Ramos (cell line): Measurements from ENCODE around the gene GPR15LG.

Experiments used
- in situ Hi-C: fragments of 300-500 bp; cut with MboI; formaldehyde crosslinking; loops from one replicate; pipeline ENCODE4 v1.14.3; 2022; ENCODE audit warnings: low sequenced_read_pairs; ENCODE audit not compliant: unreplicated experiment

Gene GPR15LG

GRCh38 chr10:84190621-84191020, 17.0 kb downstream of the GPR15LG start:
- in situ Hi-C loops = no loop called here

GRCh38 chr10:84191106-84191505, 17.5 kb downstream of the GPR15LG start:
- in situ Hi-C loops = no loop called here

DNA sequence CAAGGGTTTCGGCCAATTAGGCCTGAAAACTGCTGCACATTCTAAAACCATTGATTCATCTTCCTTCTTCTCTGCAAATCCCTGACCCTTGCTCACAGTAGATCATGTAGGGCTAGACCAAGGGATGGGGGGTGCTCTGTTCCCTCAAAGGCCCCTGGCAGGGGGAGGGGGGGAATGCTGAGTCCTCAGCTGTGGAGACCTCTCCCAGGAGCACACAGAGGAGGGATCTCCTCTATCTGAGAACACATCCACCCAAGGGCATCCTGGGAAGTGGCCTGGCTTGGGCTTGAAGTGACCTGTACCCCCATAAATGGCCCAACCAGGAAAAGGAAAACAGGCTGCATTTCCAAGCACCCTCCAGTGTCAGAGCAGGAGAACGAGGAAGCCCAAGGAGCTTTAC, 19.7 kb downstream of the GPR15LG start:
- in situ Hi-C loops = no loop called here

DNA sequence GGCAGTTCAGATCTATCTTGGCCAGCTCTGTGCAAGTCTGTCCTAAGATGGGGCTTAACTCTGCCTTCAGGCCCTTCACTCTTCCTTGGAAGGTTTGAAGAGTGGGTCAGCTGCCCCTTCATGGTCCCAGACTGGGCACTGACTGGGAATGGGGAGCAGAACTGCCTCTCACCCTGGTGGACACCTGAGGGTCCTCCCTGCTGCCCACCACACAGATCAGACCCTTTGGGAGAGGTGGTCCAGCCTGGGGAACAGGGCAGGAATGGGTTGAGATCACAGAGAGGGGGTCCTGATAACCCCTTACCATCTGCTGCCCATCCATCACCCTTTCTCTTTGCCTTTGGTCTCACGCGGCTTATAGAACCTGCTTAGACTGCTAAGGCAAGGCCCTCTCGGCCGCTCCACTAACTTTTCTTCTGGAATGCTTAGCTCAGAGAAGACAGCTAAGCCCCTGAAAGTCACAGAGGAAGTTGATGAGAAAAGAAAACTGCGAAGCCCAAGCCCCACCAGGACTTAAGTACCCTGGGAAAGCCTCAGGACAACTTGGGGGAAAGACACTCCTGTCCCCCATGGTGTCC, 20.3 kb downstream of the GPR15LG start:
- in situ Hi-C loops = no loop called here

GRCh38 chr10:84194424-84195043, 20.9 kb downstream of the GPR15LG start, which contains the start of gene CDHR1:
Gene CDHR1, plus strand, starts transcription at chr10:84194537. Its CDS starts 224 bp downstream, at chr10:84194761.
- in situ Hi-C loops = no loop called here

DNA sequence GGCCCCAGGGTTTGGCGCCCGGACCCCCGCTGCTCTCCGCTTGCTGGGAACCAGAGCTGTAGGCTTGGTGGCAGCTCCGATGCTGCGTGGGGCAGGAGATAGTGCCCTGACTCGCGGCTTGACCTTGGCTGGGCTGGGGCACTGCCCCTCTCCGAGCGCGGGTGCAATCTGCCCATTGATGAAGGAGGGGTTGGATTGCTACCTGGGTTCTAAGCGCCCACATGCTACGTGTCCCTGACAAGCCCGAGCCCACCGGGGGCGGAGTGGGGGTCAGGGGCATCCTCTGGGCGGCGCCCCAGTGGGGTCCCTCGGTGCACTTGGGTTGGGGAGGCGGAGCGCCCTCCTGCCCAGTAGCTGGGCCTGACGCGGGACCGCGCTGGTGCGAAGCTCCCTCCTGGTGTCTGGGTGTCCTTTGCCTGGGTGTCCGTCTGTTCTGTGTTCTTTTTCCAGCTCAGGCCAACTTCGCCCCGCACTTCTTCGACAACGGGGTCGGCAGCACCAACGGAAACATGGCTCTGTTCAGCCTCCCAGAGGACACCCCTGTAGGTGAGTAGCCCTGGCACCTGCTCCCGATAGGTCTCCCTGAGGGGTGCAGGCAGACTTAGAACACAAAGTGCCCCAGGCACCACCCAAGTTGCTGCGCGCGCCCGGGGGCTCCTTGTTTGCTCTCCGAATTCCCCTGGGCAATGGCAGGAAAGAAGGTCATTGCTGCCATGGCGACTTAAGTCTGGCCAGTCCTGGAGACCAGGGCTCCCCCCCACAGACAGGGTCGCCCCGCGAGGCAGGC, 21.6 kb downstream of the GPR15LG start:
- in situ Hi-C loops = no loop called here

DNA sequence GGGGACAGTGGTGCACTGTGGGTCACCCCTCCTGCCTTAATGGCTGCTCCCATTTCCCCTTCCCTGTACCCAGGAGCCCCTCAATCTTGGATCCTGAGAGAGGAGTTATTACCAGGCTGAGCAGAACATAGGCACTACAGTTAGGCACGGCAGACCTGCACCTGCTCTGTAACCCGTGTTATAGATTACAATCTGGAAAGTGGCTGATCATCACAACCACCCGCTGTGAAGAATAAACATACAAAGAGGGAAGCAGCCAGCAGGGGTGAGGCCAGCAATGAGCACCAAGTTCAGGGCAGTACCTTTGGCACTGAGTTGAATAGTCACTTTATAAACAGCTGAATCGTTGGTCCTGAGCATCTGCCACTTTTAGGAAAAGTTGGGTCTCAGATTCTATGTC, 22.5 kb downstream of the GPR15LG start:
- in situ Hi-C loops = no loop called here

- in situ Hi-C loops = no loop called here
These were observed 23.3 kb downstream of the GPR15LG start for GRCh38 chr10:84196941-84197340.

- in situ Hi-C loops = no loop called here
These were observed 24.0 kb downstream of the GPR15LG start for GRCh38 chr10:84197643-84198042.

DNA sequence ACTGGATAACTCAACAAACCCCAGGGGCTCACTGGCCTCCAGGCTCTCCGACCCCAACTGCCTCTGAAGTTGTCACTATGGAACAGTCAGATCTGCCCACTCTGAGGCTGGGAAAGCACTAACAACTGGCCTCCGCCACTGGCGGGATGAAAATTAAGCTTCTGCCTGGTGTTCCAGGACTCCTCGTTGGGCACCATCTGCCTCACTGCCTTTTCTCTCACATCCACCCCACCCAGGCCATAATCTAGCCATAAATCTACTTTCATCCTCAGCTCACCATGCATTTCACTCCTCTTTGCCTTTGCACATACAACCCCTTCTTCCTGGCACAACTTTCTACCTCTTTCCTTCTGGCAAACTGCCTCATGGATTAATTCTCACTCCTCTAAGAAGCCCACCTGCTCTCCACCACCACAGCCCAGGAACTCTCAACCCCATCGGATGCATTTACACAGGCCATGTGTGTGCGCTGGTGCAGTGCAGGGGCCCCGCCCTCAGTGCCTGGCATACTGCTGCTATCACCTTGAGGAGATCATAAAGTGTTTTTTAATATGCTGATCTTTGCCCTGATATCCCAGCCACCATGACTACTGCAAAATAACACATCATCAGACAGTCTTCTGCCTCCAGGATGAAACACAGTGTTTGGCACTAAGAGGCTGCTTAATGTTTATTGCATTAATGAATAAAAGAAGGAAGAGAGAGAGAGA, 24.8 kb downstream of the GPR15LG start:
- in situ Hi-C loops = no loop called here

DNA sequence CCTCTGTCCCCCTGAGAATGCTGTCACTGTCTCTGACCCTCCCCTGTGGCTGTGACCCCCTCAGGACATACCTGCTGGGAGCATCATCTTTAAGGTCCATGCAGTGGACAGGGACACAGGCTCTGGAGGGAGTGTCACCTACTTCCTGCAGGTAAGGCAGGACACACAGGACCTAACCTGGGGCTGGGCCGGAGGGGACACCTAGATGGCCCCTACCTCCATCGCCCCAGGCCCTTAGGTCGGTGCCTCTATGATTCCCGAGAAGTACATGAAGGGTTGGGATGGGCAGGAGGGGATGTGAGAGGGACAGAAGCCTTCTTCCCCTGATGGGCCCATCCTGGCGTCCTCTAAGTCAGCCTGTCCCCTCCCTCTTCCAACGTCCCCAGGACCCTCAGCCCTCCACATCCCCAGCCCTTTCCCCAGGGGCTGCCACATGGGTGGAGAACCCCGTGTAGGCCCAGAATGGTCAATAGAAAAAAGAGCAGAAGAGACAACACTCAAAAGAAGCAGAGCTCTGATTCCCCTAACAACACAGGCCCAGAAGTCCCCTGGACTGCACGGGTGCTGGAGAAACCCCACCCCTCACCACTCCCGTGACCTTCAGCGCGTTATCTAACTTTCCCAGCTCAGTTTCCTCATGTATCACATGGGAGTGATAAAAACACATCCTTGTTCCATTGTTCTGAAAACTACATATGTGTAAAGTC, 27.1 kb downstream of the GPR15LG start:
- in situ Hi-C loops = no loop called here

DNA sequence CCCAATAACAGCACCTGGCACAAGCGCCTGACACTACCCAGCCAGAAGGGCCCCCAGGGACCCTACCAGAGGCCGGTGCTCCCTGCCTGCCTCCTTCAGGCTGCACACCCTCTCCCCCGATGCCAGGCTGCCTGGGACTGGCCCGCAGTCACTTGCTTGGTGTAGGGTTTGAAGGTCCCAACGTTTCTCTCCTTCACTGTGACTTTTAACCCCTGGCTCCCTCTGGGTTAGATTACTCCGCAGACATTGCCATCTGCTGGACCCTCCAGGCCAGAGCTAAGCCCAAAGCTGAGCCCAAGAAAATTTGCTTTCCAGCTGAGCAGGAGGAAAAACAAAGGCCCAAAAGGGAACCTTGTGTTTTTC, 27.6 kb downstream of the GPR15LG start:
- in situ Hi-C loops = no loop called here

DNA sequence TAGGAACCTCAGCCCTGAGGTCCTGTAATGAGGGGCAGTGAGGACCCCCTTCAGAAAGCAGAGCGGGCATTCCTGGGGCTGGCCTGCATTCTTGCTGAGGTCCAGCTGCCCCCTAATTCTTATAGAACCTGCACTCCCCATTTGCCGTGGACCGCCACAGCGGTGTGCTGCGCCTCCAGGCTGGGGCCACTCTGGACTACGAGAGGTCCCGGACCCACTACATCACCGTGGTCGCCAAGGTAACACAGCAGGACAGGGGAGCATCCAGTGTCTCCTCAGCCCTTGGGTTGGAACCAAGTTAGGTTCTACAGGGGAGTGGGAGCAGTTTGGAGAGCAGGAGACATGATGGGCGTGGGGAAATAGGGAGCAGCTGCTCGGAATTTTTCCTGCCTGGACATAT, 28.1 kb downstream of the GPR15LG start:
- in situ Hi-C loops = no loop called here

DNA sequence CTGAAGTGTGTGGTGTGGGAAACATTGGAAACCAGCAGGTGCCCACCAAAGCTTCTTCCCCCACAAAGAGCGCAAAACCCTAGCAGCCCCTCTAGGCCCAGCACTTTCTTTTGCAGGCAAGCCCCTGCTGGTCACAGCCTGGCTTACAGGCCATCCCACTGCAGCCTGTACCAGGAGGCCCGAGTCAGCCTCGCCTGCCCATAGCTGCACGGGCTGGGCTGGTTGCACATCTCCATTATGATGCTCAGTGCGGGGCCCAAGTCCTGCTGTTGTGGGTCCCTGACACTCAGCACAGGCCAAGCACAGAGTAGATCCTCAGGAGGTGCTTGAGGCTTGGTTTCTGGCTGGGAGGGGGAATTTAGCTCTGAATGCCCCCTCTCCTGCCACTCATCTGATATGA, 28.7 kb downstream of the GPR15LG start:
- in situ Hi-C loops = no loop called here

- in situ Hi-C loops = no loop called here
These were observed 30.5 kb downstream of the GPR15LG start for GRCh38 chr10:84204122-84204521.

GRCh38 chr10:84204610-84205009, 31.0 kb downstream of the GPR15LG start:
- in situ Hi-C loops = loop anchor here (5.0 kb wide), 1 partner anchor 57 kb away; no protein-coding TSS in a partner anchor

DNA sequence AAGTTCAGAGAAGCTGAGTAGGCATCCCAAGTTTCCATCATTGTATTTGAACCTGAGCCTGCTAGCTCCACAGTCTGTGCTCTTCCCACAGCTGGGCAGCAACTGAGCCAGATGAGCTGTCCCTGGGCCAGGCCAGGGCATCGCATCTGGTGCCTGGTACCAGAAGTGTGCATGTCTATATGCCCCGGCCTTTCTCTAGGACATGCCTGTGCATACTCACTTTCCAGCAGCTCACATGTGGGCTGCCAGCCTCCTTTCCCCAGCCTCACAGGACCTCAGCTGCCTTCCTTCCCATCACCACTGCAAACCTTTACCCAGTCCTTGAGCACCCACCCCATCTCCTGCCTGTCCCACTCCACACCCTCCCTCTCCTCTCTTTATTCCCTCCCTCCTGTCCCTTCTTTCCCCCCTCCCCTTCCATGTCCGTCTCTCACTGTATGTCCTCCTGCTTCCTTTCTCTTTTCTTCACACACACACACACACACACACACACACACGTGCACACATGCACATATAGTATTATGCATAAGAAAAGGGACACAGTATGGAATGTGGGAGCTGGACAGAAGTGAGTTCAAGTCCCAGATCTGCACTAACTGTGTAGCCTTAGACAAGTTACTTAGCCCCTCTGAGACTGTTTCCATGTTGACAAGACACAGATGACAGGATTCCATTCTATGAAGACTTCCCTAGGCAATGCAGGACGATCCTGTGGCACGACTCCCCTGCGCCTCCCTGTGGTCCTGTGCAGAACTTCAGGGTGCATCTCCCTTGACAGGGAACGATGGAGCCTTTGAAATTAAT, 31.6 kb downstream of the GPR15LG start:
- in situ Hi-C loops = loop anchor here (5.0 kb wide), 1 partner anchor 58 kb away; no protein-coding TSS in a partner anchor

DNA sequence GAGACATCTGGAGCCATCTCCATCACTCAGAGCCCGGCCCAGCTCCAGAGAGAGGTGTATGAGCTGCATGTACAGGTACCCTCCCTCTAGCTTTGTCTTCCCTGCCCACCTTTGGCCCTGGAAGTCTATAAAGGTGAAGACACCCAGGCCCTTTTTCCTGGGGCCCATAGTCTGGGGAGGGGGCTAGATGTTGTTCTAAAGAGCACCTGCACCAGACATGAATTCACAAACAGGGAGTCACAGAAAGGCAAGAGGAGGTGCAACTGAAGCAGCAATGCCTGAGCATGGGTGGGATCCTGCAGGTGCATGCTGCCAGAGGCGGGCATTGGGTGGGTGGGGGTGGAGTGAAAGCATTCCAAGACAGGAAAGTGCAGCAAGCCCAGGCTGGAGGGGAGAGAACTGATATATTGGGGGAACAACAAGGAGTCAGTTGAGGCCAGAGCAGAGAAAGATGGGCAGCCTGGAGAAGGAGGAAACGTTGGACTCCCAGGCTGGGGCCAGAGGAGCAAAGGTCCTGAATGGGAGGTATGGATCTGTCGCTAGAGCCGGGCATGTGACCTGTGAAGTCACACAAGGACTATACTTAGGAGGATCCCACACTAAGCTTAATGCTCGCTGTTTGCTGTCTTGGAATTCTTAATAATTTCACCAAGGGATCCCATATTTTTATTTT, 32.4 kb downstream of the GPR15LG start:
- in situ Hi-C loops = loop anchor here (5.0 kb wide), 1 partner anchor 59 kb away; no protein-coding TSS in a partner anchor

- in situ Hi-C loops = loop anchor here (5.0 kb wide), 1 partner anchor 61 kb away; no protein-coding TSS in a partner anchor
These were observed 34.4 kb downstream of the GPR15LG start for GRCh38 chr10:84208023-84208422.
